Osteoblast (primary cell): ENCODE results near the gene C10orf71. TPM values are rescaled to one million over a fixed set of nuclear protein-coding genes. Genes with fewer than 3 reads are reported as not detected.

ENCODE experiments used
- DNase-seq: peaks from one replicate; pipeline ENCODE4 v3.0.0; 2011; ENCODE audit warnings: low spot score, mixed read lengths; ENCODE audit not compliant: insufficient read length; ENCODE audit errors: missing footprints
- H2AFZ ChIP-seq: 2 replicates; pipeline ENCODE4 v1.6.0; 2011; ENCODE audit warnings: mild to moderate bottlenecking, low read length
- H3K27ac ChIP-seq: 2 replicates; pipeline ENCODE4 v1.5.1; 2011; ENCODE audit warnings: mild to moderate bottlenecking, low read depth, low read length, moderate library complexity
- H3K27me3 ChIP-seq: 2 replicates; pipeline ENCODE4 v1.6.0; 2012; ENCODE audit warnings: mild to moderate bottlenecking, control low read depth, inconsistent platforms, low read length, moderate library complexity; ENCODE audit not compliant: insufficient read depth
- H3K36me3 ChIP-seq: 2 replicates; pipeline ENCODE4 v1.5.1; 2011; ENCODE audit warnings: mild to moderate bottlenecking, low read length, control low read depth, moderate library complexity; ENCODE audit not compliant: insufficient read depth
- H3K4me1 ChIP-seq: 2 replicates; pipeline ENCODE4 v1.5.1; 2011; ENCODE audit warnings: mild to moderate bottlenecking, low read length, control low read depth, moderate library complexity; ENCODE audit not compliant: insufficient read depth
- H3K4me2 ChIP-seq: 2 replicates; pipeline ENCODE4 v1.6.0; 2011; ENCODE audit warnings: mild to moderate bottlenecking, low read length; ENCODE audit not compliant: insufficient read depth
- H3K4me3 ChIP-seq: fragments of 200-600 bp; sonication (generic); 3 replicates; pipeline ENCODE4 v1.5.1; 2012; ENCODE audit warnings: mild to moderate bottlenecking, low read length, inconsistent platforms; ENCODE audit not compliant: insufficient read depth
- H3K79me2 ChIP-seq: 2 replicates; pipeline ENCODE4 v1.6.0; 2012; ENCODE audit warnings: mild to moderate bottlenecking, low read length, control low read depth, inconsistent platforms; ENCODE audit not compliant: insufficient read depth
- H3K9me3 ChIP-seq: 2 replicates; pipeline ENCODE4 v1.5.1; 2011; ENCODE audit warnings: low read depth, low read length, control low read depth
- H4K20me1 ChIP-seq: 2 replicates; pipeline ENCODE4 v1.6.0; 2012; ENCODE audit warnings: mild to moderate bottlenecking, low read length, control low read depth; ENCODE audit not compliant: insufficient read depth
- CTCF ChIP-seq: IDR thresholded peaks from 2 replicates; pipeline ENCODE4 v1.5.1; 2011; ENCODE audit warnings: mild to moderate bottlenecking, low read depth, low read length, moderate library complexity; ENCODE audit errors: extremely low read depth
- total RNA-seq: library from RNA; depleted of rRNA; stranded (reverse); fragments of >200 nt; gene quantifications from 2 replicates; pipeline ENCODE4 v1.2.3, GENCODE V29; 2012

The C10orf71 gene
- total RNA-seq, 1 donor, result not detected

GRCh38 chr10:49254150-49254549 is 44.8 kb upstream of the C10orf71 start:
- no peak for TF ChIP-seq CTCF
- no peaks in the 10 kb centered on the region for H3K36me3 ChIP-seq
- H4K20me1 ChIP-seq, result no peaks in the 10 kb centered on the region
- H3K4me2 ChIP-seq, result no peak overlapping the region
- no peaks in the 10 kb centered on the region for H3K79me2 ChIP-seq
- H3K27ac ChIP-seq, result no peak overlapping the region
- no peak overlapping the region for H2AFZ ChIP-seq
- H3K27me3 ChIP-seq, result peaks cover 28% of the 10 kb centered on the region
- DNase-seq, result no peak
- H3K4me1 ChIP-seq, result no peaks in the 10 kb centered on the region
- H3K9me3 ChIP-seq, result no peaks in the 10 kb centered on the region
- H3K4me3 ChIP-seq, result no peak overlapping the region

- no peak overlapping the region for H2AFZ ChIP-seq
- H3K79me2 ChIP-seq, result no peaks in the 10 kb centered on the region
- H3K27ac ChIP-seq, result no peak overlapping the region
- H3K27me3 ChIP-seq, result peaks cover 29% of the 10 kb centered on the region
- H3K4me1 ChIP-seq, result no peaks in the 10 kb centered on the region
- no peak overlapping the region for H3K4me3 ChIP-seq
- H4K20me1 ChIP-seq, result no peaks in the 10 kb centered on the region
- H3K36me3 ChIP-seq, result no peaks in the 10 kb centered on the region
- TF ChIP-seq CTCF, result no peak
- no peak overlapping the region for H3K4me2 ChIP-seq
- no peak for DNase-seq
- H3K9me3 ChIP-seq, result no peaks in the 10 kb centered on the region
Observed at GRCh38 chr10:49254556-49255318, 44.2 kb upstream of the C10orf71 start.

- peaks cover 35% of the 10 kb centered on the region for H3K27me3 ChIP-seq
- H3K4me1 ChIP-seq, result no peaks in the 10 kb centered on the region
- H3K9me3 ChIP-seq, result no peaks in the 10 kb centered on the region
- no peak overlapping the region for H3K4me3 ChIP-seq
- H3K4me2 ChIP-seq, result no peak overlapping the region
- no peaks in the 10 kb centered on the region for H3K36me3 ChIP-seq
- DNase-seq, result no peak
- no peaks in the 10 kb centered on the region for H3K79me2 ChIP-seq
- H2AFZ ChIP-seq, result no peak overlapping the region
- H4K20me1 ChIP-seq, result no peaks in the 10 kb centered on the region
- no peak for TF ChIP-seq CTCF
- no peak overlapping the region for H3K27ac ChIP-seq
Observed at GRCh38 chr10:49255883-49256282, 43.1 kb upstream of the C10orf71 start.

- Histone ChIP-seq H3K4me3 (no peak overlapping the region), H2AFZ (no peak overlapping the region), H3K9me3 (no peaks in the 10 kb centered on the region), H3K4me2 (no peak overlapping the region), H3K79me2 (no peaks in the 10 kb centered on the region), H3K4me1 (no peaks in the 10 kb centered on the region), H3K27ac (no peak overlapping the region), H3K36me3 (no peaks in the 10 kb centered on the region), H3K27me3 (peaks cover 37% of the 10 kb centered on the region), H4K20me1 (no peaks in the 10 kb centered on the region)
- no peak for TF ChIP-seq CTCF
- DNase-seq, result no peak
Observed at GRCh38 chr10:49257154-49257553, 41.8 kb upstream of the C10orf71 start.
